NCI-H82 treated with DMSO at 0.1 percent for 48 hours (cell line): Measurements from ENCODE around the gene ZNF530.

Experiments
- DNase-seq: peaks from one replicate; lab custom pipeline; 2025; ENCODE audit not compliant: unreplicated experiment; lab: John Stamatoyannopoulos, UW

The ZNF530 gene

GRCh38 chr19:57599761-57600383 is at the start of gene ZNF530:
Gene ZNF530, plus strand, starts transcription at chr19:57599885. Its CDS starts 4,461 bp downstream, at chr19:57604346.
- DNase-seq: peak; percentile 77

GRCh38 chr19:57552432-57552831 is 47.3 kb upstream of the ZNF530 start:
- no peak for DNase-seq

DNA sequence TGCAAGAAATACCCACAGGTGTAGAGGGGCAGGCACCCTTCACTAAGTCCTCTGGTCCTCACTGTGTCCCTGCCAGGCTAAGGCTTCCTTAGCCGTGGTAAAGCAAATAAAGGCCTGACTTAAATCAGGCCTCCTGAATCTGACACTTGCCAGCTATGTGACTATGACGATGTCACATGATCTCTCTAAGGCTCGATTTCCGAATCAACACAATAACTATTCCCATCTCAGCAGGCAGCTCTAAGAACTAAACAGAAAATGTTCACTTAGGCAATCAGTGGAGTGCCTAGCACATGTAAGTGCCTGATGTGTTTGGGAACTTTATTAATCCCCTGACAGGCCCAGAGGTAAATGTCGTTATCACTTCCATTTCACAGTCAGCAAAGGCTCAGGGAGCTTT is 42.0 kb upstream of the ZNF530 start:
- no peak for DNase-seq

DNA sequence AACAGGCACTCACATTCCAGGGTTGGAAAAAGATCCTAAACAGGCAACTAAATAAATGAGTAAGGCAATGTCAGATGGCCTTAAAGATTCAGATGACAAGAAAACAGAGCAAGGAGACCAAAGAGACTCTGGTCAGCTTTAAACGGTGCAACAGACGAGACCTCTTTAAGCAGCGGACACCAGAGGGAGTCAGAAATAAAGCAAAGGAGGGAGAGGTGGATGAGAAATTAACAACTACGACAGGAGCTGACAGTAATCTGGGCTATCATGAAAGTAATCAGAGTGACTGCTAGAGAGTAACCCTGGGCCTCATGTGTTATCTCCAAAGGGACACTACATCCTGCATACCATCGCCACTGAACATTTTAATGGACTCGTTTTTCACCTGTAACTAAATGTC is 41.2 kb upstream of the ZNF530 start:
- no peak for DNase-seq

GRCh38 chr19:57559008-57559403 is 40.7 kb upstream of the ZNF530 start:
- DNase-seq: no peak

GRCh38 chr19:57559404-57560025 is 40.2 kb upstream of the ZNF530 start, which contains the start of gene ZNF550:
Gene ZNF550, minus strand, starts transcription at chr19:57559863. Its CDS starts 181 bp downstream, at chr19:57559682.
- DNase-seq: peak; percentile 70

GRCh38 chr19:57560049-57560491 is 39.6 kb upstream of the ZNF530 start:
- no peak for DNase-seq

DNA sequence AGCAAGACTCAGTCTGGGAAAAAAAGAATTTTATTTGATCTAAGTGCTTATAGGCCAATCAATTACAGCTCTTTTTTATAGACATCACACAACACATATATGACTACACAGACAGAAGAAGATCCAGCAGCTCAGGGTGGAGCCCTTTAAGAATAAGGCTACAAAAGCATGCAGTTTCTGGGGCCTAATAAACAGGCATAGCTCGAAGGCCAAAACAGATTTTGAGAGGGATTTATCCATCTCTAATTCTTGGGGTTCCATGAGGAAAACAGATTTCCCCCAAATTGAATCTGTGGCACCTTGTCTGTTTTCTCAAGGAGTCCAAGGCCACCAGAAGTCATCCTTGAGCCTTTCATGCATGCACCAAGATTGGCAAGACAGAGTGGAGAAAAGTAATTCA is 36.1 kb upstream of the ZNF530 start:
- no peak for DNase-seq

DNA sequence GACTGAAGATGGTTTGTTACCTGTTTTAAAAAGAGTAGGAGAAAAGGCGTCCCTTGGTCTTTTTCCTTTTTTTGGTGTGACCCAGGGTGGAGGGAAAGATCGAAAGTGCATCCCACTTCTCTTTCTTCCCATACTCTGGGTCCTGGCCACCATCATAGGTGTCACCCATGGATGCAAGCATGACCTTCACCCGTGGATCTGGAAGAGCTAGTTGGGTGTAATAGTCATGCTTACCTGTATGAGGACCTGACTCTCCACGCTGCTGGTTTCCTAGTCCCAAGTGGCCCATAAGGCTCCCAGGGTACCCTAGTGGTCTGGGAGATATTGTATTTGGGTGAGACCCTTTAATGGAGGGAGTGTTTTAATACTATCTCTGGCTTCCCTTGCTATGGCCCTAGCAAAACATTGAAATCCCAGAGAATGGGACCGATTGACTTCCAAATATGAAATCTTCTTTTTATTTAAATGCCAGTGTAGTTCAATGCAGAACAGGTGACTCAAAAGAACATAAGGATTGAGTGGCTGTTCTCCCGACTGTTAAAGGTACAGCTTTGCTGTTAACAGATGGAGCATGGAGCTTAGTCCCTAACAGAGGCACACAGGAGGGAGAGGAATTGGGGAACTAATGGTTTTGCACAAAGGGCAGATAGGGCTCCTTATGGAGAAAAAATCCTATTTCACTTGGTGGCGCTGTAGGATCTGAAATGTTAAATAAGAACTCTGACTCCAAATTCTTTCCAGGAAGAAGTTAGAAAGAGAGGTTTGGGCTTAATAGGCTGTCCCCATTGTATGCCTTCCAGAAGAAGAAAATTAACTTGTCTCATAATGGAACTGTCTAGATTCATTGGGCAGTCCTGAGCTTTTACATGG is 33.1 kb upstream of the ZNF530 start:
- DNase-seq: no peak

DNA sequence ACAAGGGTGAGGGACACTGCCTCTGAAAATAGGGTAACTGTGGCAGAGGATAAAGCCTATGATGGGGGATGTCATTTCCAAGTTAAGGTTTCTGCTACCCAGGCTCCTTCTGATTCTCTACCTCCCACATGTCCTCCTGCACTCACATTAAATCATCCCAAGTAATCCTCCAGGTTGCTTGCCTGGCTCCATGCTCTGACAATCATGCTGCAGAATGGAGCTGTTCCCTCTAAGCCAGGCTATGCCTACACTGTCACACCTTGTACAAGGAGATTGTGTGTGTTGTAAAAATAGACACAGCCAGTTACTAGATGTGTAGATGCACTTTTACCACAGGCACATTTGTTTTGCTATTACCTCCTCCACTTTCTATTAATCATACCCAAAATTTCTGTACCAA is 29.0 kb upstream of the ZNF530 start:
- no peak for DNase-seq

- no peak for DNase-seq
Observed at GRCh38 chr19:57572415-57572947, 27.2 kb upstream of the ZNF530 start.

DNA sequence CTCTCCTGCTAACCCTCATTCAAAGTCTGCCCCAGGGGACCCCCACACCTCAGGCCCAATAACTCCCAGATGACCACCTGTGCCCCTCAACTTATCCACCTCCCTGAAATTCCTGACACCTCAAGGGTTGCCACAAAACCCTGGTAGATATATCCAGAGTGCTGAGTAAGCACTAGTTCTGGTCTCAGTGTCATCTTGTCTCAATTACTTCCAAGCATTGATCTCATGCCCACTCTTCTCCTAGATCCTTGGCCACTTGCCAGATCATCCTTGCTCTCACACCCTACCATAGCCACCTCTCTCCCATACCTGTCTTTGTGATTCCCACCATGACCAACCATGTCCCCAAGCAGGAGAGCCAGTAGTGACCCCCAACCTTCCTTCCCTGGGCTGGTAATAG is 23.0 kb upstream of the ZNF530 start:
- no peak for DNase-seq

DNA sequence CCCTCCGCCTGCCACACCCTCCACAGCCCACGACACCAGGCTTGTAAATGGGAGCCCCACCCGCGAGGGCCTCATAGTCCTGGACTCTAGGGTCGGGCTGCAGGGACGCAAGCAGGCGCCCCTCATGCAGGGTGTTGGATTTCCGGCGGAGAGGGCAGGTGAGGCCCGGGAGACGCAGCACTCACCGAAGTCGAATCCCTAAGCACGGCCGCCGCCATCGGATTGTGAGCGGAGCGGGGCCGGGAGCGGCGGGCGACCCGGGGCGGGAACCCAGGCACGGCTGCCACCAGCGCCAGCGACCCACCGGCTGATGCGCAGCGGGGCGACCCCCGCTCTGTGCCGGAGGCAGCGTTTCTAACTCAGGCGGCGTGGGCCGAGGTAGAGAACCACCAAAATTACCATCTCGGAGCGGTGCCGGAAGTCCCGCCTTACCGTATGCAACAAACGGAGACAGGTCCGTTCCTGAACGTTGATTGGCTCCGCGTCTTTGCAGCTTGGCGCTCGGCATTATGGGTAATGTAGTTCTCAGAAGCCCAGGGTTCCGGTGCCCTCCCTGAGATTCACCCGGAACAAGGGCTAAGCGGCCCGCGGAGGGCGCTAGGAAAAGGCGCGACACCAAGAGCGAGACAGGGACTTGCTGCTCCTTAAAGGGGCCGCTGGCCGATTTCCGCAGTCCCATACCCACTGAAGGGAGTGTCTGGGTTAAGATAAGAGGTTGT is 21.0 kb upstream of the ZNF530 start, which contains the start of gene ZNF416:
Gene ZNF416 (minus strand): TSS at position 425 of the 719 bp plus-strand sequence. CDS start 207 bp downstream, at position 218.
- peak; percentile 96 for DNase-seq

- DNase-seq: no peak
Observed at GRCh38 chr19:57583104-57583520, 16.6 kb upstream of the ZNF530 start.

DNA sequence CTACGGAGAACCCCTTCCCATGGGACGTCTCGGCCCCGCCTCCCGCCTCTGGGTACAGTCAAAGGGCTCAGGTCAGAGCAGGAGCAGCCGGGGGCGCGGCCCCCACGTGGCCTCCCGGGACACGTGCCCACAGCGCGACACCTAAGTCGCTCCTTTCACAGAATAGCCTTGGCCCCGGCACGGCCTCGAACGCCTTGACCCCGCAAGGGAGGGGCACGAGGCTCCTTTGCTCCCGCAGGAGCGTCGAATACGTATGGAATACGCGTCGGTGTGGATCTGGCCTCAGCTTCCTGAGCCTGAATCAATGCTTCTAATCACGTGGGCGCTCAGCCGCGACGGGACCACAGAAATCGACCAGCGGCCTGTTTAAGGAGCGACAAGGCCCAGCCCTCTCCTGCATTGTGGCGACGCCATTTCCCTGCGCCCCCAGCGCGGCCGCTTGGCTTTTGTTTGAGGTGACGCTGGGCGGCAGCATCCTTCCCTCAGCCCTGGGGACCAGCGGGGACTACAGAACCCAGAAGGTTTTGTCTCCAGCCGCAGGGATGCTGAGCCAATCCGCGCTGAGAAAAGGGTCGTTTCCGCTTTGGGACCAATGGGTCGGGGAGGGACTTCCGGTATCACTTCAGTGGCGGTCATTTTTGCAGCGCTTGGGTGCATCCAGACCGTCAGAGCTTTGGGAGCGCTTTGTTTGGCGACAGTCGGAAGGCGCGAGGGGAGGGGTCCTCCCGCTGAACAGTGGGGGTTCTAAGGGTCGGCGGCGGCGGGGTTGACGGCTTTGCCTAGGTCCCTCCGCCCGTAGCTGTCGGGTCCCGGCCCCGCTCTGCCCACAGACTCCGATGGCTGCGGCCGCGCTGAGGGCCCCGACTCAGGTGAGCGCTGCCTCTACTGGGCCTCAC is 15.9 kb upstream of the ZNF530 start, which contains the start of gene ZIK1:
Gene ZIK1 (plus strand): TSS at position 625 of the 896 bp plus-strand sequence. CDS start 212 bp downstream, at position 837.
- DNase-seq: peak; percentile 73

GRCh38 chr19:57587529-57587928 is 12.2 kb upstream of the ZNF530 start:
- no peak for DNase-seq

DNA sequence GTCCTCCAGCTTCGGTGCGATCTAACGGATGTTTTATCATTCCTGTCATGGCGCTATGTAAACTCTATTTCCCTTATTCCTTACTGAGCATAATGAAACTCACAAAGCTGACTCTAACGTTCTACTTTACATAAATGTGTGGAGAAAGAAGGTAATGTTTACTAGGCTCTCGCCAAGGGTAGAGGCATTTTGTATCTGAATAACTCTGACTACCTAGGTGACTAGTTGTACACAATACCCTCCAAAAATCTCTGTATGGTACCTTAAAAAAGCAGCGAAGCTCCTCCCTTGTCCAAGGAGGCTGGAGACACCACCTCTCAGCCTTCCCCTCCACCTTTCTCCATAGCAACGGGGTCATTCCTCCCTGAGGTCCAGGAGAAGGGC is 316 bp upstream of the ZNF530 start:
- DNase-seq: no peak

DNA sequence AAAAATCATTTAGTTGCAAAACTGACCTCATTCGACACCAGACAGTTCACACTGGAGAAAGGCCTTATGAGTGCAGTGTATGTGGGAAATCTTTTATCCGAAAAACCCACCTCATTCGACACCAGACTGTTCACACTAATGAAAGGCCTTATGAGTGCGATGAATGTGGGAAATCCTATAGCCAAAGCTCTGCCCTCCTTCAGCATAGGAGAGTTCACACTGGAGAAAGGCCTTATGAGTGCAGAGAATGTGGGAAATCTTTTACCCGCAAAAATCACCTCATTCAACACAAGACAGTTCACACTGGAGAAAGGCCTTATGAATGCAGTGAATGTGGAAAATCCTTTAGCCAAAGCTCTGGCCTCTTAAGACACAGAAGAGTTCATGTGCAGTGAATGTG is 7.2 kb downstream of the ZNF530 start:
- DNase-seq: no peak

GRCh38 chr19:57611113-57611512 is 11.4 kb downstream of the ZNF530 start:
- DNase-seq: no peak
